Measurements from ENCODE around the gene SLCO2A1.

Gene SLCO2A1

GRCh38 chr3:134067531-134068161 lies 37.9 kb upstream of the SLCO2A1 start:
- no peak for TF ChIP-seq CTCF (IDR thresholded peaks at IDR 0.05; ENCODE audit: low read length)
- no peak for TF ChIP-seq EZH2phosphoT487 (IDR thresholded peaks at IDR 0.05; ENCODE audit: low read length)
- TF ChIP-seq EZH2 (optimal IDR thresholded peaks at IDR 0.05; ENCODE audit: low read depth, low read length): no peak
- no peaks in the 10 kb centered on the region for H4K20me1 ChIP-seq (ENCODE audit: insufficient read depth, low read length)
- no peak overlapping the region for H2AFZ ChIP-seq (ENCODE audit: low read length)
- no peaks in the 10 kb centered on the region for H3K27me3 ChIP-seq (replicated peaks; ENCODE audit: insufficient read depth, low read length)
- no peak for DNase-seq
- no peak overlapping the region for H3K27ac ChIP-seq (ENCODE audit: low read length)
- no peaks in the 10 kb centered on the region for H3K9me2 ChIP-seq (replicated peaks; ENCODE audit: insufficient read depth, low read length)
- H3K36me3 ChIP-seq (replicated peaks; ENCODE audit: insufficient read depth, low read length): no peaks in the 10 kb centered on the region
- no peaks in the 10 kb centered on the region for H3K9me3 ChIP-seq (replicated peaks; ENCODE audit: insufficient read depth, low read length)
- no peaks in the 10 kb centered on the region for H3K79me2 ChIP-seq (ENCODE audit: low read length)
- no peaks in the 10 kb centered on the region for H3F3A ChIP-seq (ENCODE audit: insufficient read depth, low read length)
- no peak overlapping the region for H3K4me2 ChIP-seq (ENCODE audit: low read depth, low read length)
- no peak overlapping the region for H3K9ac ChIP-seq (ENCODE audit: low read length)
- H3K4me1 ChIP-seq (ENCODE audit: low read length): no peaks in the 10 kb centered on the region
- no peak overlapping the region for H3K4me3 ChIP-seq (ENCODE audit: low read length)

DNA sequence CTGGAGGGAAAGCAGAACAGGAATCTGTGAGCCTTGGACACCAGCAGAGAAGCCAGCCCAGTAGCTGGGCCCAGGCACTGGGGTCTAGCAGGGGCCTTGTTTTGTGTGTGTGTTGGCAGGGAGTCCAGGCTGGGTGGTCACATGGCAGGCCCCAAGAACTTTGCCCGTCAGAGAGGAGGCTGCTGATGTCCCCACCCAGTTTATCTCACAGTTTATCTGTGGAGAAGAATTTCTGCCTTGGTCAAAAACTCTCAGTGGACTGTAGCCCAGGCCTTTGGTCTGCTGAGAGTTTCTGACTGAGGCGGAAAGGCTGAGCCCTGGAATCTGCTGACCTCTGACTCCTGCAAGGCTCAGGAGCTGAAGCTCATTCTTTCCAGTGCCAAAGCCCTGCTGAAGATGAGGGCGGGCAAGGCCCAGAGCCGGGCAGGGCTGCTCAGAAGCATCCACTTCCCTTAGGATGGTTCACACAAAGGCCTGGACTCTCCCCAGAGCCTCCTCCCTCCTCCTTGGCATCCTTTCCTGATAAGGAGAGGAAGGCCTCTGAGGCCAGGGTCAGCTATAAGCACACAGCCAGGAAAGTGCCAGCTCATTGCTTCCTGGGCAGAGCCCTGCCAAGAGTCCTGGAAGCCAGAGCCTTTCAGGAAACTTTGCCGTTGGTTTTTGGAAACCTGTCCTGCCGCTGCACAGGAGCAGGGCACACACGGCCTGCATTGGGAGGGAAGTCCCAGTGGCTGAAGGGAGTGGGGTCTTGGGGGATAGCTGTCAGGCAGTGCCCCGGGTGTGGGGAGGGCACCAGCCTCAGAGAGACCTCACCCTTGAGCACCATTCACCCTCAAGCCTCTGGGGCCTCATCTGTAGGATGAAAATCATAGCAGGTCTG lies 37.2 kb upstream of the SLCO2A1 start:
- TF ChIP-seq EZH2phosphoT487 (IDR thresholded peaks at IDR 0.05; ENCODE audit: low read length) (no peak), EZH2 (optimal IDR thresholded peaks at IDR 0.05; ENCODE audit: low read depth, low read length) (no peak), CTCF (IDR thresholded peaks at IDR 0.05; ENCODE audit: low read length) (no peak)
- H3K4me1 ChIP-seq (ENCODE audit: low read length): no peaks in the 10 kb centered on the region
- H3K27me3 ChIP-seq (replicated peaks; ENCODE audit: insufficient read depth, low read length): no peaks in the 10 kb centered on the region
- DNase-seq: no peak
- no peaks in the 10 kb centered on the region for H4K20me1 ChIP-seq (ENCODE audit: insufficient read depth, low read length)
- no peak overlapping the region for H3K9ac ChIP-seq (ENCODE audit: low read length)
- H3K9me3 ChIP-seq (replicated peaks; ENCODE audit: insufficient read depth, low read length): no peaks in the 10 kb centered on the region
- H3K9me2 ChIP-seq (replicated peaks; ENCODE audit: insufficient read depth, low read length): no peaks in the 10 kb centered on the region
- no peaks in the 10 kb centered on the region for H3K79me2 ChIP-seq (ENCODE audit: low read length)
- no peak overlapping the region for H3K27ac ChIP-seq (ENCODE audit: low read length)
- no peaks in the 10 kb centered on the region for H3K36me3 ChIP-seq (replicated peaks; ENCODE audit: insufficient read depth, low read length)
- H3K4me2 ChIP-seq (ENCODE audit: low read depth, low read length): no peak overlapping the region
- no peak overlapping the region for H2AFZ ChIP-seq (ENCODE audit: low read length)
- no peak overlapping the region for H3K4me3 ChIP-seq (ENCODE audit: low read length)
- H3F3A ChIP-seq (ENCODE audit: insufficient read depth, low read length): no peaks in the 10 kb centered on the region

DNA sequence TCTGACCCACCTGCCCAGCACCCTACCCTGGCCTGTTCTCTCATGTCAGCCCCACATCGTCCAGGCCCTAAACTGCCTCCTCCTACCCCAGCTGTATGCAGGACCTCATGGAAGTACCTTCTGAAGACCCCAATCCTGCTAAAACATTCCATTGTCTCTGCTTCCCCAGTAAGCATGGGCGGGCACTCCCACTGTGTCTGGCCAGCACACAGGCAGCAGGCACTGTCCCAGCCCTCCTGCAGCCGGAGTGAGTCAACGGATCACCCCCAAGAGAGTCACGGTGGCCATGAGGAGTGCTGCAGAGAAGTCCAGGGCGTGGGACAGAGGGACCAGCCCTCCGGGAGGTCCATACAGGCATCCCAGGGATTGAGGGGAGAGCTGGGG lies 36.4 kb upstream of the SLCO2A1 start:
- Histone ChIP-seq H4K20me1 (ENCODE audit: insufficient read depth, low read length) (no peaks in the 10 kb centered on the region), H2AFZ (ENCODE audit: low read length) (no peak overlapping the region), H3K9ac (ENCODE audit: low read length) (no peak overlapping the region), H3K4me1 (ENCODE audit: low read length) (no peaks in the 10 kb centered on the region), H3K27ac (ENCODE audit: low read length) (no peak overlapping the region), H3K9me2 (replicated peaks; ENCODE audit: insufficient read depth, low read length) (no peaks in the 10 kb centered on the region), H3K9me3 (replicated peaks; ENCODE audit: insufficient read depth, low read length) (no peaks in the 10 kb centered on the region), H3K27me3 (replicated peaks; ENCODE audit: insufficient read depth, low read length) (no peaks in the 10 kb centered on the region), H3K36me3 (replicated peaks; ENCODE audit: insufficient read depth, low read length) (no peaks in the 10 kb centered on the region), H3F3A (ENCODE audit: insufficient read depth, low read length) (no peaks in the 10 kb centered on the region), H3K4me3 (ENCODE audit: low read length) (no peak overlapping the region), H3K79me2 (ENCODE audit: low read length) (no peaks in the 10 kb centered on the region), H3K4me2 (ENCODE audit: low read depth, low read length) (no peak overlapping the region)
- TF ChIP-seq EZH2 (optimal IDR thresholded peaks at IDR 0.05; ENCODE audit: low read depth, low read length) (no peak), EZH2phosphoT487 (IDR thresholded peaks at IDR 0.05; ENCODE audit: low read length) (no peak), CTCF (IDR thresholded peaks at IDR 0.05; ENCODE audit: low read length) (no peak)
- DNase-seq: no peak

Data from MM.1S (cell line).